Tibial nerve (tissue), 4 donors: Measurements from ENCODE around the gene ERP44.

Experiments used
- CTCF ChIP-seq, 5 experiments: fragments of 200-600 bp in 3 of 5; fragments of 450-650 bp in 2 of 5; sonication (generic) in 3 of 5; IDR thresholded peaks; one replicate each; pipeline ENCODE4 v1.5.1; 2016 to 2019; ENCODE audit warnings: antibody characterized with exemption in 5 of 5, mild to moderate bottlenecking in 3 of 5, moderate library complexity in 2 of 5
- EP300 ChIP-seq, 2 donors: sonication (generic); formaldehyde crosslinking; IDR thresholded peaks; one replicate each; pipeline ENCODE4 v1.6.1; 2017; ENCODE audit warnings: antibody characterized with exemption in 2 of 2, mild to moderate bottlenecking in 1 of 2
- POLR2A ChIP-seq, 2 donors: fragments of 450-650 bp; IDR thresholded peaks; one replicate each; pipeline ENCODE4 v1.6.1; 2017; ENCODE audit warnings: antibody characterized with exemption in 2 of 2, mild to moderate bottlenecking in 2 of 2, moderate library complexity in 2 of 2

GRCh38 chr9:100027543-100027942 is 71.3 kb downstream of the ERP44 start:
- TF ChIP-seq CTCF (IDR thresholded peaks at IDR 0.05) (no peak), EP300 (IDR thresholded peaks at IDR 0.05) (no peak), POLR2A (IDR thresholded peaks at IDR 0.05) (no peak)
